ENCODE results near the gene MIB1. TPM values are rescaled to one million over a fixed set of nuclear protein-coding genes. Genes with fewer than 3 reads are reported as not detected.
A peak's percentile ranks its signal among the peaks of the same experiment; 100 is the strongest.
"Not testable (repeated sequence)": the region's sequence is repeated elsewhere in the genome, so short reads cannot be mapped to it uniquely, and the experiment has no call there.

The MIB1 gene
- total RNA-seq, 2 donors from 2014 or later: 30.0 to 34.7 TPM

DNA sequence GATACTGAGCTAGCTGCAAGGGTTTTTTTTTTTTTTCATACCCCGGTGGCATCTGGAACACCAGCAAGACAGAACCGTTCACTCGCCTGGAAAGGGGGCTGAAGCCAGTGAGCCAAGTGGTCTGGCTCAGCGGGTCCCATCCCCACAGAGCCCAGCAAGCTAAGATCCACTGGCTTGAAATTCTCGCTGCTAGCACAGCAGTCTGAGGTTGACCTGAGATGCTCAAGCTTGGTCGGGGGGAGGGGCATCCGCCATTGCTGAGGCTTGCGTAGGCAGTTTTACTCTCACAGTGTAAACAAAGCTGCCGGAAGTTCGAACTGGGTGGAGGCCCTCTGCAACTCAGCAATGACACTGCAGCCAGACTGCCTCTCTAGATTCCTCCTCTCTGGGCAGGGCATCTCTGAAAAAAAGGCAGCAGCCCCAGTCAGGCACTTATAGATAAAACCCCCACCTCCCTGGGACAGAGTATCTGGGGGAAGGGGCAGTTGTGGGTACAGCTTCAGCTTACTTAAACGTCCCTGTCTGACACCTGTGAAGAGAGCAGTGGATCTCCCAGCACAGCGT is 5.1 kb upstream of the MIB1 start:
- Histone ChIP-seq H3K36me3 (no peaks in the 10 kb centered on the region), H3K4me1 (replicated peaks) (no peaks in the 10 kb centered on the region), H3K27ac (no peak overlapping the region), H3K4me3 (no peak overlapping the region), H3K27me3 (replicated peaks; ENCODE audit: insufficient read depth) (no peaks in the 10 kb centered on the region), H3K9me3 (no peaks in the 10 kb centered on the region)
- no peak for TF ChIP-seq POLR2AphosphoS5 (IDR thresholded peaks at IDR 0.05)
- TF ChIP-seq, protein P1, sequence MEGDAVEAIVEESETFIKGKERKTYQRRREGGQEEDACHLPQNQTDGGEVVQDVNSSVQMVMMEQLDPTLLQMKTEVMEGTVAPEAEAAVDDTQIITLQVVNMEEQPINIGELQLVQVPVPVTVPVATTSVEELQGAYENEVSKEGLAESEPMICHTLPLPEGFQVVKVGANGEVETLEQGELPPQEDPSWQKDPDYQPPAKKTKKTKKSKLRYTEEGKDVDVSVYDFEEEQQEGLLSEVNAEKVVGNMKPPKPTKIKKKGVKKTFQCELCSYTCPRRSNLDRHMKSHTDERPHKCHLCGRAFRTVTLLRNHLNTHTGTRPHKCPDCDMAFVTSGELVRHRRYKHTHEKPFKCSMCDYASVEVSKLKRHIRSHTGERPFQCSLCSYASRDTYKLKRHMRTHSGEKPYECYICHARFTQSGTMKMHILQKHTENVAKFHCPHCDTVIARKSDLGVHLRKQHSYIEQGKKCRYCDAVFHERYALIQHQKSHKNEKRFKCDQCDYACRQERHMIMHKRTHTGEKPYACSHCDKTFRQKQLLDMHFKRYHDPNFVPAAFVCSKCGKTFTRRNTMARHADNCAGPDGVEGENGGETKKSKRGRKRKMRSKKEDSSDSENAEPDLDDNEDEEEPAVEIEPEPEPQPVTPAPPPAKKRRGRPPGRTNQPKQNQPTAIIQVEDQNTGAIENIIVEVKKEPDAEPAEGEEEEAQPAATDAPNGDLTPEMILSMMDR (IDR thresholded peaks at IDR 0.05): no peak
- no peak for TF ChIP-seq POLR2A (IDR thresholded peaks at IDR 0.05)
- intact Hi-C loops (cut with DNase I): no loop called here
- 49% methylated on average over 12 of the region's 12 CpGs for WGBS
- no peak for DNase-seq (ENCODE audit: low spot score)

DNA sequence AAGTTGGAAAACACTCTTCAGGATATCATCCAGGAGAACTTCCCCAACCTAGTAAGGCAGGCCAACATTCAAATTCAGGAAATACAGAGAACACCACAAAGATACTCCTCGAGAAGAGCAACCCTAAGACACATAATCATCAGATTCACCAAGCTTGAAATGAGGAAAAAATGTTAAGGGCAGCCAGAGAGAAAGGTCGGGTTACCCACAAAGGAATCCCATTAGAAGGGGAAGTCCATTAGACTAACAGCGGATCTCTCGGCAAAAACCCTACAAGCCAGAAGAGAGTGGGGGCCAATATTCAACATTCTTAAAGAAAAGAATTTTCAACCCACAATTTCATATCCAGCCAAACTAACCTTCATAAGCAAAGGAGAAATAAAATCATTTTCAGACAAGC is 3.7 kb upstream of the MIB1 start:
- 96% methylated on average over 4 of the region's 4 CpGs for WGBS

DNA sequence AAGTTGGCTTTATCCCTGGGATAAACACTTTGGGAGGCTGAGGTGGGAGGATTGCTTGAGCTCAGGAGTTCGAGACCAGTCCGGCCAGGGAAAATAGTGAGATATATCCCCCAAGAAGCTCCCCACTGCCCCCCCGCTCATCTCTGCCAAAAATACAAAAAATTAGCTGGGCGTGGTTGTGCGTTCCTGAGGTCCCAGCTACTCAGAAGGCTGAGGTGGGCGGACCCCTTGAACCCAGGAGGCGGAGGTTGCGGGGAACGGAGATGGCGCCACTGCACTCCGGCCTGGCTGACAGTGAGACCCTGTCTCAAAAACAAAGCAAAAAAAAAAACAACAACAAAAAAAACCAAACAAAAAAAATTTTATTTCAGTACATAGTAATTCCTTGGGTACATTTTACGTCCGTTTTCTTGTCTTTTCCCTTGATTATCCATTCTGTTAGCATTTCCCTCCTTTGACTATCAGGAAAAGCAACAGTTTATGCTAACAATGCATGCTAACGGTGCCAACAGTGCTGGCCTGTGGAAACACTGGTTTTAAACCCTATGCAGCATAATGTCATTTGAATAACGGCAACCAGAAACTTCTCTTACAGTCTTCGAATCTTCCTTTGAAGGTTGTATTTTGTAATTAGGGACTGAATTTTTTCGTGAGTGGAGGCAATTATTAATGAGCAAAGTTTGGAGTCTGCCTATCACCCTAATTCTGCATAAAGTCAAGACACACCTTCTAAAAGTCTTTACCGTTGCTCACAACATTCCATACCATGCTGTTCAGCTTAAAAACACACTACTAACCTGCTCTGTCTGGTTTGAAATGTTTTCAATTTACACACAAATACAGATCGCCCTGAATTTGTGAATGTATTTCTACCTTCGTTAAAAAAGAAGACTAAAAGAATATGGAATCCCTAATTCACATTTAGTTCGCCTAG is 721 bp upstream of the MIB1 start:
- intact Hi-C loops (cut with DNase I): loop anchor here (2.0 to 5.0 kb wide), 4 partner anchors 38 to 139 kb away; partner anchors contain the start of genes ABHD3 and ESCO1
- TF ChIP-seq POLR2AphosphoS5 (IDR thresholded peaks at IDR 0.05): no peak
- TF ChIP-seq POLR2A (IDR thresholded peaks at IDR 0.05): no peak
- TF ChIP-seq, protein P1 (IDR thresholded peaks at IDR 0.05): no peak
- Histone ChIP-seq H3K36me3 (no peaks in the 10 kb centered on the region), H3K4me3 (peak overlapping the region; percentile 89 to 98), H3K27ac (peak overlapping the region; percentile 98 to 99), H3K4me1 (replicated peaks) (no peaks in the 10 kb centered on the region), H3K27me3 (replicated peaks; ENCODE audit: insufficient read depth) (no peaks in the 10 kb centered on the region), H3K9me3 (no peaks in the 10 kb centered on the region)
- 36% methylated on average over 21 of the region's 21 CpGs for WGBS
- no peak for DNase-seq (ENCODE audit: low spot score)

More for the DNA sequence above, 3.7 kb upstream of the MIB1 start:
- DNase-seq (ENCODE audit: low spot score); H3K36me3 ChIP-seq; H3K27me3 ChIP-seq (replicated peaks; ENCODE audit: insufficient read depth); H3K4me3 ChIP-seq; H3K4me1 ChIP-seq (replicated peaks); H3K9me3 ChIP-seq; H3K27ac ChIP-seq; intact Hi-C loops (cut with DNase I): not testable (repeated sequence)

DNA sequence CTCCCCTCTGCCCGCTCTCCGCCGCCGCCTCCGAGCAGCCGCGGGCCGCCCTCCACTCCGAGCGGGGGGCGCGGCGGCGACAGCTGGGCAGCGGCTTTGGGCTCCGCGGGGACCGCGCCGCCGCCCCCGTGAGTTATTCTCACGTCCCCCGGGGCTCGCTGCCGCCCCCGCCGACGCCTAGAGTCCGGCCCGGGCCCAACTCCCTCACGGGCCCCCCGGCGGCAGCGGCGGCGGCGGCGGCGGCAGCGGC is 645 bp downstream of the MIB1 start:
- Histone ChIP-seq H3K4me1 (replicated peaks) (no peaks in the 10 kb centered on the region), H3K27ac (peak overlapping the region; percentile 98 to 99), H3K27me3 (replicated peaks; ENCODE audit: insufficient read depth) (no peaks in the 10 kb centered on the region), H3K36me3 (no peaks in the 10 kb centered on the region), H3K9me3 (no peaks in the 10 kb centered on the region), H3K4me3 (peak overlapping the region; percentile 89 to 98)
- intact Hi-C loops (cut with DNase I): loop anchor here (2.0 to 5.0 kb wide), 4 partner anchors 39 to 140 kb away; partner anchors contain the start of genes ABHD3 and ESCO1
- TF ChIP-seq, protein P1 (IDR thresholded peaks at IDR 0.05): no peak
- TF ChIP-seq POLR2A (IDR thresholded peaks at IDR 0.05): peak; percentile 6
- 0% methylated on average over 8 of the region's 41 CpGs for WGBS
- DNase-seq (ENCODE audit: low spot score): no peak

DNA sequence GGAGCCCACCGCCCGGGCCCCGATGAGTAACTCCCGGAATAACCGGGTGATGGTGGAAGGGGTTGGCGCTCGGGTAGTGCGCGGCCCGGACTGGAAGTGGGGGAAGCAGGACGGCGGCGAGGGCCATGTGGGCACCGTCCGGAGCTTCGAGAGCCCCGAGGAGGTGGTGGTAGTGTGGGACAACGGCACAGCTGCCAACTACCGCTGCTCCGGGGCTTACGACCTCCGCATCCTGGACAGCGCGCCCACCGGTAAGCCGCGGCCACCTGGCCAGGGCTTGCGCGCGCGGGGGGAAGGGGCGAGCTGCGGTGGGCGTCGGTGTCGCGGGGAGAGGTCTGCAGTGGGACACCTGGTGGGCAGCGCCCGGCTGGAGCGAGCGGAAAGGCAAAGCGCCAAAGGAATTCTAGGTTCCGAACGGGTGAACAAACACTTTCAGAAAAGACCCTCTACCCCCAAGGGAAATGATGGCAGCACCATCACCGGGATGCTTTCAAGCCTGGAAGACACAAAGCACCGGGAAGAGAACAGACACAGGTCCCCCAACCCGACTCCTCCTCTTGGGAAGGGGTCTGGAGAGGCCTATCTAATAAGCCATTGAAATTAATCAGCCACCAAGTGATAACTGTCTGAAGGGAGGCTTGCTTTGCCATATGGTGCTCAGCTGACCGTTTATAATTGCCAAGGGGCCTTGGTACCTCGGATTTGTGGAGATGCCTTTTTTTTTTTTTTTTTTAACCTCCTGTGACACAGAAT is 1.1 kb downstream of the MIB1 start:
- Histone ChIP-seq H3K4me3 (peak overlapping the region; percentile 89 to 98), H3K4me1 (replicated peaks) (peaks cover 2% of the 10 kb centered on the region), H3K9me3 (no peaks in the 10 kb centered on the region), H3K27ac (peak overlapping the region; percentile 98 to 99), H3K36me3 (no peaks in the 10 kb centered on the region), H3K27me3 (replicated peaks; ENCODE audit: insufficient read depth) (no peaks in the 10 kb centered on the region)
- TF ChIP-seq POLR2A (IDR thresholded peaks at IDR 0.05) (no peak), POLR2AphosphoS5 (IDR thresholded peaks at IDR 0.05) (no peak)
- TF ChIP-seq, protein P1 (IDR thresholded peaks at IDR 0.05): no peak
- intact Hi-C loops (cut with DNase I): loop anchor here (2.0 to 5.0 kb wide), 4 partner anchors 39 to 141 kb away; partner anchors contain the start of genes ABHD3 and ESCO1
- 1% methylated on average over 49 of the region's 49 CpGs for WGBS
- peak; percentile 16 for DNase-seq (ENCODE audit: low spot score)
